Liver (tissue), 9 donors: ENCODE data around the gene RABEP2. TPM values are rescaled to one million over a fixed set of nuclear protein-coding genes. Genes with fewer than 3 reads are reported as not detected.

Source experiments
- DNase-seq: peaks from one replicate; pipeline ENCODE4 v3.0.0-alpha.2; 2017; ENCODE audit warnings: low spot score
- H3K27ac ChIP-seq, 2 donors: one replicate each; pipeline ENCODE4 v1.7.0; 2013; ENCODE audit warnings: inconsistent platforms in 2 of 2, low read length in 2 of 2, control low read depth in 1 of 2, low read depth in 1 of 2, mild to moderate bottlenecking in 1 of 2
- H3K27me3 ChIP-seq, 4 donors: one replicate each; pipeline versions ENCODE4 v1.6.1 to v1.7.0; 2013; ENCODE audit warnings: low read length in 3 of 4, inconsistent platforms in 1 of 4, mild to moderate bottlenecking in 1 of 4, moderate library complexity in 1 of 4; ENCODE audit not compliant: control insufficient read depth in 4 of 4, insufficient read depth in 4 of 4
- H3K36me3 ChIP-seq, 4 donors: one replicate each; pipeline versions ENCODE4 v1.6.1 to v1.7.0; 2013; ENCODE audit warnings: low read length in 3 of 4, mild to moderate bottlenecking in 3 of 4, low read depth in 1 of 4, moderate library complexity in 1 of 4; ENCODE audit not compliant: control insufficient read depth in 4 of 4, insufficient read depth in 3 of 4
- H3K4me1 ChIP-seq, 4 donors: one replicate each; pipeline versions ENCODE4 v1.6.1 to v1.7.0; 2013; ENCODE audit warnings: low read length in 3 of 4, mild to moderate bottlenecking in 3 of 4, moderate library complexity in 1 of 4; ENCODE audit not compliant: control insufficient read depth in 4 of 4, insufficient read depth in 4 of 4
- H3K4me3 ChIP-seq, 3 donors: one replicate each; pipeline versions ENCODE4 v1.6.1 to v1.7.0; 2013; ENCODE audit warnings: low read length in 3 of 3, control low read depth in 1 of 3, low read depth in 1 of 3, mild to moderate bottlenecking in 1 of 3
- H3K9ac ChIP-seq, 2 donors: one replicate each; pipeline ENCODE4 v1.7.0; 2013; ENCODE audit warnings: low read length in 2 of 2, mild to moderate bottlenecking in 2 of 2, moderate library complexity in 2 of 2, control low read depth in 1 of 2, low read depth in 1 of 2
- H3K9me3 ChIP-seq, 4 donors: one replicate each; pipeline versions ENCODE4 v1.6.1 to v1.7.0; 2013; ENCODE audit warnings: low read length in 3 of 4; ENCODE audit not compliant: control insufficient read depth in 4 of 4
- CTCF ChIP-seq: fragments of 150-350 bp; IDR thresholded peaks from 2 replicates; pipeline ENCODE4 v1.5.1; 2017; ENCODE audit warnings: improper control_type of control experiment, low read depth, low read length; ENCODE audit not compliant: missing input control
- EGR1 ChIP-seq, 2 donors: IDR thresholded peaks; 2 replicates each; pipeline ENCODE4 v1.6.1; 2016 to 2018; ENCODE audit warnings: antibody characterized with exemption in 2 of 2, low read depth in 2 of 2
- GABPA ChIP-seq, 2 donors: IDR thresholded peaks in 1 of 2; conservative IDR thresholded peaks in 1 of 2; 2 replicates each; pipeline ENCODE4 v1.6.1; 2016; ENCODE audit warnings: antibody characterized with exemption in 2 of 2, mild to moderate bottlenecking in 1 of 2, moderate library complexity in 1 of 2
- HNF4A ChIP-seq, 2 donors: conservative IDR thresholded peaks; 2 replicates each; pipeline ENCODE4 v1.6.1; 2016; ENCODE audit warnings: antibody characterized with exemption in 2 of 2, mild to moderate bottlenecking in 2 of 2
- HNF4G ChIP-seq: IDR thresholded peaks from 2 replicates; pipeline ENCODE4 v1.6.1; 2016; ENCODE audit warnings: antibody characterized with exemption
- JUND ChIP-seq, 2 donors: IDR thresholded peaks; 2 replicates each; pipeline ENCODE4 v1.6.1; 2016; ENCODE audit warnings: antibody characterized with exemption in 2 of 2
- MAX ChIP-seq: IDR thresholded peaks from 2 replicates; pipeline ENCODE4 v1.6.1; 2016; ENCODE audit warnings: antibody characterized with exemption
- RAD21 ChIP-seq, 2 donors: IDR thresholded peaks; 2 replicates each; pipeline ENCODE4 v1.6.1; 2016; ENCODE audit warnings: antibody characterized with exemption in 2 of 2, mild to moderate bottlenecking in 2 of 2
- REST ChIP-seq: IDR thresholded peaks from 2 replicates; pipeline ENCODE4 v1.6.1; 2016; ENCODE audit warnings: antibody characterized with exemption, mild to moderate bottlenecking
- SP1 ChIP-seq: IDR thresholded peaks from 2 replicates; pipeline ENCODE4 v1.6.1; 2018; ENCODE audit warnings: antibody characterized with exemption, mild to moderate bottlenecking
- ZBTB33 ChIP-seq: IDR thresholded peaks from 2 replicates; pipeline ENCODE4 v1.6.1; 2016; ENCODE audit warnings: antibody characterized with exemption
- WGBS: extraction: QIAGEN DNeasy Blood & Tissue Kit; methylation state at CpG from one replicate; pipeline ENCODE4 v1.1.7; 2013; 5-methylcytosine and 5-hydroxymethylcytosine counted together
- polyA plus RNA-seq, 2 donors: library from polyadenylated mRNA; stranded (reverse) in 1 of 2; unstranded in 1 of 2; fragments of 200-250 nt in 1 of 2; fragments of >200 nt in 1 of 2; fragmentation: Nextera tagmentation in 1 of 2; extraction: Ambion mirVana in 1 of 2; gene quantifications; one replicate each; pipeline versions ENCODE4 v1.2.1 to v1.2.3, GENCODE V29; 2013 to 2015
- total RNA-seq, 2 donors: library from RNA; depleted of rRNA; stranded (reverse); fragments of >200 nt; gene quantifications; one replicate each; pipeline ENCODE4 v1.2.3, GENCODE V29; 2014
- donor health status: healthy.
- donor health status: healthy.
- donor health status: healthy.
- donor health status: healthy.
- donor health status: healthy.

The RABEP2 gene
- total and polyA plus RNA-seq, 4 donors: 3.0 to 16.1 (median 8.3) TPM

- Histone ChIP-seq H3K4me1 (no peaks in the 10 kb centered on the region), H3K9ac (no peak overlapping the region), H3K27me3 (no peaks in the 10 kb centered on the region), H3K9me3 (no peaks in the 10 kb centered on the region), H3K27ac (no peak overlapping the region), H3K4me3 (no peak overlapping the region), H3K36me3 (peaks cover 0 to 28% (median 11%) of the 10 kb centered on the region in 4 donors)
- no peak for DNase-seq
- no peak for TF ChIP-seq GABPA (IDR thresholded peaks at IDR 0.05 in 1 of 2, conservative IDR thresholded peaks at IDR 0.05 in 1 of 2)
- TF ChIP-seq RAD21 (IDR thresholded peaks at IDR 0.05): no peak
- no peak for TF ChIP-seq MAX
- no peak for TF ChIP-seq ZBTB33
- no peak for TF ChIP-seq REST
- no peak for TF ChIP-seq JUND (IDR thresholded peaks at IDR 0.05)
- TF ChIP-seq HNF4G: no peak
- TF ChIP-seq CTCF: no peak
- TF ChIP-seq HNF4A (conservative IDR thresholded peaks at IDR 0.05): no peak
- no peak for TF ChIP-seq SP1
- no peak for TF ChIP-seq EGR1 (IDR thresholded peaks at IDR 0.05; ENCODE audit: low read depth in 2 of 2)
- 95% methylated on average over 12 of the region's 12 CpGs for WGBS
Measured at GRCh38 chr16:28912558-28912957, 12.5 kb downstream of the RABEP2 start.

DNA sequence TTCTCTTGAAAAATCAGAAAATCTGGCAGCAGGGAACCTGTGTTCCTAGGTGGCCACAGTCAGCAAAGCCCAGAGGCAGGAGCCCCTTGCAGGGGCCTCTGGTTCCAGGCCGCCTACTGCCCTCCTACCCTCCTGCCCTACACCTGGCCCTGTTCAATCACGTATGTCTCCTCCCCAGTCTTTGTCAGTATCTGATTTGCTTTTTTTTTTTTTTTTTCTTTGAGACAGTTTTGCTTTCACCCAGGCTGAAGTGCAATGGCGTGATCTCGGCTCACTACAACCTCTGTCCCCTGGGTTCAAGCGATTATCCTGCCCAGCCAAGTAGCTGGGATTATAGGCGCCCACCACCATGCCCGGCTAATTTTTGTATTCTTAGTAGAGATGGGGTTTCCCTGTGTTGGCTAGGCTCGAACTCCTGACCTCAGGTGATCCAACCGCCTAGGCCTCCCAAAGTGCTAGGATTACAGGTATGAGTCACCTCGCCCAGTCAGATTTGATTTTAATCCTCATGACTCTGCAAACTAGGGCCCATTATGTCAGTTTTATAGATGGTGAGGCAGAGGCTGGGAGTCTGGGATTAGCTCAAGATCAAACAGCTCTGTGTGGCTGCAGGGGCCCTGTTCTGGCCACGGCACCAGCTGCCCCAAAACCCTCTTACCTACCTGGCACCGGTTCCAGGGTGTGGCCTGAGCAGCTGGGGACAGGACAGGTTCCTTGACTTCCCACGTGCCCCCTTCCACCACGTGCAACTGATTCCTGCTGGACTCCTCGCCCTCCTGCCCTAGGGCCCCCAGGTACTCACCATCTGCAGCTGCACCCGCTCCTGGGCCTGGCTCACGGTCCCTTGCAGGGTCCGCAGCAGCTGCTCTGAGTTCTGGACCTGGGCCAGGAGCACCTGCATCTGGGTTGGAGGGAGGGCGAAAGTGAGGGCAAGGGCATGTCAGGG, 14.7 kb downstream of the RABEP2 start:
- Histone ChIP-seq H3K4me3 (no peak overlapping the region), H3K4me1 (no peaks in the 10 kb centered on the region), H3K27ac (no peak overlapping the region), H3K36me3 (peaks cover 0 to 25% (median 10%) of the 10 kb centered on the region in 4 donors), H3K9me3 (no peaks in the 10 kb centered on the region), H3K27me3 (no peaks in the 10 kb centered on the region), H3K9ac (no peak overlapping the region)
- no peak for DNase-seq
- TF ChIP-seq EGR1 (IDR thresholded peaks at IDR 0.05; ENCODE audit: low read depth in 2 of 2): no peak
- 88% methylated on average over 19 of the region's 19 CpGs for WGBS
